Measurements from ENCODE around the gene MOSMO. TPM values are rescaled to one million over a fixed set of nuclear protein-coding genes. Genes with fewer than 3 reads are reported as not detected.

MOSMO gene
- polyA plus RNA-seq, 1 experiment: 15.8 TPM

DNA sequence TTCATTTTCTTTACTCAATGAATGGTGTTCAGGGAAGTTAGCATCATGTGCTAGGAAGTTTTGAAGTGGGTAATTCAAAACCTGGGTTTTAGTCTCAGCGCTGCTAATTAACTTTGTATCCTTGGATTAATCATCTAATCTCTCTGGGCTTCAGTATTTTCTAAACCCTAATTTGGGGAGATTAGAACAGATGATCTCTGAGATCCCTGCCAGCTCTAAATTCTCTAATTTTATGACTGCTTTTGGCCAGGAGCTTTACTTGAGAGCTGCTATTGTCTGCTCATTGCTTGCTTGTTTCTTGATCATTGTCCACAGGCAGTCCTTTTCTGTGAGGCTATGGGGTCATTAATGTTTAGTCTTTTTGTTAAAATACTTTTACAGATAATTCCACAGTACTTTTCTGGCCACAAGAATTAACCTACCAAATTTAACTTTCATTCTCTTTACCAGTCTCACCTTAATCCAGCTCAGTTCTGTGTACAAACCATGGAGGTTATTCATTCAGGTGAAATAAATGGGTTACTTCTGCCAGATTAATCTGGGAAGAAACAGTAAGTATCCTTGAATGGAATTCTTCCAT is 56.1 kb downstream of the MOSMO start:
- Histone ChIP-seq H3K27ac (ENCODE audit: low read depth, low read length) (no peak overlapping the region), H3K9me3 (ENCODE audit: control insufficient read depth, insufficient read depth, low read length) (peaks cover 6% of the 10 kb centered on the region; the same call in 1 of the 2 replicates), H3K4me3 (ENCODE audit: low read depth, low read length) (no peak overlapping the region), H3K27me3 (ENCODE audit: control insufficient read depth, insufficient read depth, low read length) (no peaks in the 10 kb centered on the region)
- ChIA-PET CTCF (interaction anchor here (1.0 to 6.5 kb wide), 2 partner anchors 13 to 63 kb away, joined by 3 to 86 read pairs; partner anchors contain the start of gene PDZD9), POLR2A (interaction anchor here (0.9 kb wide), 1 partner anchor 55 kb away, joined by 3 read pairs; no protein-coding TSS in a partner anchor)
- TF ChIP-seq, protein P1, sequence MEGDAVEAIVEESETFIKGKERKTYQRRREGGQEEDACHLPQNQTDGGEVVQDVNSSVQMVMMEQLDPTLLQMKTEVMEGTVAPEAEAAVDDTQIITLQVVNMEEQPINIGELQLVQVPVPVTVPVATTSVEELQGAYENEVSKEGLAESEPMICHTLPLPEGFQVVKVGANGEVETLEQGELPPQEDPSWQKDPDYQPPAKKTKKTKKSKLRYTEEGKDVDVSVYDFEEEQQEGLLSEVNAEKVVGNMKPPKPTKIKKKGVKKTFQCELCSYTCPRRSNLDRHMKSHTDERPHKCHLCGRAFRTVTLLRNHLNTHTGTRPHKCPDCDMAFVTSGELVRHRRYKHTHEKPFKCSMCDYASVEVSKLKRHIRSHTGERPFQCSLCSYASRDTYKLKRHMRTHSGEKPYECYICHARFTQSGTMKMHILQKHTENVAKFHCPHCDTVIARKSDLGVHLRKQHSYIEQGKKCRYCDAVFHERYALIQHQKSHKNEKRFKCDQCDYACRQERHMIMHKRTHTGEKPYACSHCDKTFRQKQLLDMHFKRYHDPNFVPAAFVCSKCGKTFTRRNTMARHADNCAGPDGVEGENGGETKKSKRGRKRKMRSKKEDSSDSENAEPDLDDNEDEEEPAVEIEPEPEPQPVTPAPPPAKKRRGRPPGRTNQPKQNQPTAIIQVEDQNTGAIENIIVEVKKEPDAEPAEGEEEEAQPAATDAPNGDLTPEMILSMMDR (IDR thresholded peaks at IDR 0.05; ENCODE audit: low read depth, low read length): no peak
- DNase-seq (ENCODE audit: low read depth, low spot score): no peak

DNA sequence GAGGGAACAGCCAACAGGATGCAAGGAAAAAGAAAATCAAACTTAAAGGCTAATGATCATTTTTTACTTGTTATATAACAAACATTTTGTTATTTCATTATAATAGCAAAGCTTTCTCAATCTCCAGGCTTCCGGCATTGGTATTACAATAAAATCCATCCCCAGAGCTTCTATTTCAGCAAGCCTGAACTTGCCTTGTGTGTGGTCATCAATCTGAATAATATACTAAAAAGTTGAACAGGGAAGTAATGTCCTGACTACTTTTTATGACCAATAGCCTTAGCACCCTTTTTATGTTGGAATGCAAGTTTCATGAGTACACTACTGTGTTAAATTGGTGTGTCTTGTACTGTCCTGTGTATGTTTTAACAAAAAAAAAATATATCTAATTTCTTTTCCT is 57.3 kb downstream of the MOSMO start:
- H3K27me3 ChIP-seq (ENCODE audit: control insufficient read depth, insufficient read depth, low read length): no peaks in the 10 kb centered on the region
- no peak for DNase-seq (ENCODE audit: low read depth, low spot score)
- TF ChIP-seq, protein P1 (IDR thresholded peaks at IDR 0.05; ENCODE audit: low read depth, low read length): no peak
- ChIA-PET CTCF (interaction anchor here (1.4 to 6.5 kb wide), 2 partner anchors 10 to 12 kb away, joined by 4 to 86 read pairs; no protein-coding TSS in a partner anchor), POLR2A (no interaction called here)
- H3K4me3 ChIP-seq (ENCODE audit: low read depth, low read length): no peak overlapping the region
- H3K27ac ChIP-seq (ENCODE audit: low read depth, low read length): no peak overlapping the region
- peaks cover 6% of the 10 kb centered on the region; the same call in 1 of the 2 replicates for H3K9me3 ChIP-seq (ENCODE audit: control insufficient read depth, insufficient read depth, low read length)

DNA sequence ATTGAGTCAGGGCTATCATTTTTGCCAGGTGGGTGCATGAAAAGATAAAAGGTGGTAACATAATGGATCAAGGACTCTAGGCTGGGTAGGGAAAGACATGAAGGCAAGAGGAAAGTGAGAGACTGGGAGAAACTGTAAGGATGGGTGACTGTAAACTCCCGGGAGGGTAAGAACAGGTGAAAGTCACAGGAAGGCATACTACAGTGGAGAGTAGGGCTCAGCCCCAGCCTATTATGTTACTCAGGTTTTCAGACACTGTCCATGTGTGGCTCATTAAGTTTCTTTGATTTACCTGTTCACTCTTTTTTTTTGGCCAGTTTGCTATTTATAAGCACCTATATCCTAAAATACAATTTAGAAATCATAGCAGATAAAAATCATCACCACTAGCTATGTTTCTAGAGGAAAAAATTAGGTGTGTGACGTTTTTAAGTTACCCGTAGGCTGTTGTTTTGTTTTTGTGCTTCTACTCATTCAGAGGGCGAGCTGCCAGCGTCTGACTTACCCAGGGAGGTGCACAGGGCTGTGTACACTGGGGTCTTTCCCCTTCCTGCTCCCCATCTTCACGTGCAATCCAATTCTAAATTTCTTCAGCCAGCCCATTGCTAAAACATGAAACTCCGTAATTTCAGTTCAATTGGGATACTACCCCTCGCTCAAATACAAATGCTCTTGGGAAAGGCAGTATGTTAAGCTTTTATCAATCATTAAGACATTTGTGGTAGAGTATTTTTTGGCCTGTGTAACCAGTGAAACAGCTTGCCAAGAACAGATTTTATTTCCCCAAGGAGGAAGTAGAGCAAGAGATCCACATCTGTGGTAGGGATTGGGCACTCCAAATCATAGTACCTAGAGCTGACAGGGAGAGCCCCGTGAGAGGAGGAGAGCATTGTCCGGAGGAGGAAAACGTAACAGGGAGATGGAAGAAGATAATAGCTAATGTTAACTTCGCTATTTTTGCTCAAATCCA is 62.7 kb downstream of the MOSMO start:
- peaks cover 6% of the 10 kb centered on the region; the same call in 1 of the 2 replicates for H3K9me3 ChIP-seq (ENCODE audit: control insufficient read depth, insufficient read depth, low read length)
- peak overlapping the region; percentile 25 for H3K27ac ChIP-seq (ENCODE audit: low read depth, low read length)
- H3K27me3 ChIP-seq (ENCODE audit: control insufficient read depth, insufficient read depth, low read length): no peaks in the 10 kb centered on the region
- TF ChIP-seq, protein P1 (IDR thresholded peaks at IDR 0.05; ENCODE audit: low read depth, low read length): no peak
- H3K4me3 ChIP-seq (ENCODE audit: low read depth, low read length): peak overlapping the region; percentile 23; the same call in 1 of the 2 replicates
- CTCF ChIA-PET: interaction anchor here (1.5 to 2.7 kb wide), 4 partner anchors 28 to 118 kb away, joined by 4 to 12 read pairs (median 8); no protein-coding TSS in a partner anchor
- POLR2A ChIA-PET: interaction anchor here (1.3 kb wide), 1 partner anchor 63 kb away, joined by 7 read pairs; the partner anchor contains the start of gene MOSMO
- DNase-seq (ENCODE audit: low read depth, low spot score): no peak

DNA sequence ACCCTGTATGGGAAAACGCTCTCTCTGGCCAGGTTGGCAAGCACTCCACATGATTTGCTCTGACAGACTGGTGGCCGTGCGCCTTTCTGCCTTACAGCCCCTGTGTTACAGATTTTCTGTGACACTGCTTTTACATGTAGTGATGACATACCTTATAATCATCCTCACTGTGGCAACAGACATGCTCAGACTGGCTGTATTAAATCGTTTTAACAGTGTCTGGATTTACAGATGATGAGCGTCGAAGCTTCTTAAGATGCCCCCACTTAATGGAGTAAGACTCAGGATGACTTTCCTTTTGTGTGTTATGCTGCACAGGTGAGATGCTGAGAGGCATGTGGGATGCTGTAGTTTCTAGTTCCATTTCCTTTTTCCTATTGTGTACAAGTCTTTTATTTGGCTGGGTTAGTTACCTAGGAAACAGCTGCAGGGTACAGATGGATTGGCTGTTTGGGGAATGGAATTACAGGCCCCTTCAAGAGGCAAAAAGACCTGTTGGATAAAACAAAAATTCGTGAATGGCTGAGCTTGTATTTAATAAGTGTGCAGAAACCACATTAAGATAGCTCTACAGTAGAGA is 63.5 kb downstream of the MOSMO start:
- Histone ChIP-seq H3K27me3 (ENCODE audit: control insufficient read depth, insufficient read depth, low read length) (no peaks in the 10 kb centered on the region), H3K9me3 (ENCODE audit: control insufficient read depth, insufficient read depth, low read length) (peaks cover 4% of the 10 kb centered on the region; the same call in 1 of the 2 replicates), H3K4me3 (ENCODE audit: low read depth, low read length) (no peak overlapping the region), H3K27ac (ENCODE audit: low read depth, low read length) (peak overlapping the region; percentile 25)
- ChIA-PET POLR2A (interaction anchor here (1.3 kb wide), 1 partner anchor 64 kb away, joined by 7 read pairs; the partner anchor contains the start of gene MOSMO), CTCF (interaction anchor here (1.5 to 2.7 kb wide), 4 partner anchors 28 to 117 kb away, joined by 4 to 12 read pairs (median 8); no protein-coding TSS in a partner anchor)
- no peak for DNase-seq (ENCODE audit: low read depth, low spot score)
- TF ChIP-seq, protein P1 (IDR thresholded peaks at IDR 0.05; ENCODE audit: low read depth, low read length): no peak

Data from AG04450 (cell line).